Progenitor cell of endocrine pancreas (in vitro differentiated cells): ENCODE data around the gene GMDS. TPM values are rescaled to one million over a fixed set of nuclear protein-coding genes. Genes with fewer than 3 reads are reported as not detected.

ENCODE experiments used
- DNase-seq: peaks from one replicate; pipeline ENCODE4 v3.0.0; 2021; ENCODE audit warnings: low spot score; ENCODE audit not compliant: unreplicated experiment
- H3K27ac Mint-ChIP-seq: 2 replicates; pipeline ENCODE4 v1.8.0; 2021; ENCODE audit warnings: mild to moderate bottlenecking, moderate library complexity, mixed read lengths
- H3K27me3 Mint-ChIP-seq: 2 replicates; pipeline ENCODE4 v1.8.0; 2021; ENCODE audit warnings: mixed read lengths
- H3K36me3 Mint-ChIP-seq: 2 replicates; pipeline ENCODE4 v1.8.0; 2022; ENCODE audit warnings: mixed read lengths; ENCODE audit not compliant: insufficient read depth
- H3K4me1 Mint-ChIP-seq: 2 replicates; pipeline ENCODE4 v1.8.0; 2021; ENCODE audit warnings: low read depth, mixed read lengths
- H3K4me3 Mint-ChIP-seq: 2 replicates; pipeline ENCODE4 v1.8.0; 2021; ENCODE audit warnings: low read depth, mild to moderate bottlenecking, moderate library complexity, mixed read lengths
- H3K9me3 Mint-ChIP-seq: 2 replicates; pipeline ENCODE4 v1.8.0; 2021; ENCODE audit warnings: low read depth, mixed read lengths
- CTCF ChIP-seq: fragments of 200-600 bp; sonication (generic); IDR thresholded peaks from one replicate; pipeline ENCODE4 v1.5.0; 2021; ENCODE audit warnings: antibody characterized with exemption, mild to moderate bottlenecking; ENCODE audit not compliant: unreplicated experiment
- total RNA-seq: library from RNA; stranded (reverse); gene quantifications from 2 replicates; pipeline ENCODE4 v1.2.1, GENCODE V29; 2021

GMDS gene
- total RNA-seq, 1 donor from 2014 or later = 17.2 TPM

- H3K27me3 Mint-ChIP-seq = no peaks in the 10 kb centered on the region
- TF ChIP-seq CTCF = no peak
- DNase-seq = no peak
- H3K27ac Mint-ChIP-seq = no peak overlapping the region
- H3K4me3 Mint-ChIP-seq = no peak overlapping the region
- peaks cover 7% of the 10 kb centered on the region for H3K4me1 Mint-ChIP-seq
- H3K36me3 Mint-ChIP-seq = no peaks in the 10 kb centered on the region
- no peaks in the 10 kb centered on the region for H3K9me3 Mint-ChIP-seq
These were observed 474.3 kb downstream of the GMDS start for GRCh38 chr6:1770968-1771723.

- H3K27ac Mint-ChIP-seq = no peak overlapping the region
- no peak overlapping the region for H3K4me3 Mint-ChIP-seq
- no peak for TF ChIP-seq CTCF
- no peaks in the 10 kb centered on the region for H3K9me3 Mint-ChIP-seq
- H3K27me3 Mint-ChIP-seq = no peaks in the 10 kb centered on the region
- DNase-seq = no peak
- no peaks in the 10 kb centered on the region for H3K36me3 Mint-ChIP-seq
- peaks cover 7% of the 10 kb centered on the region for H3K4me1 Mint-ChIP-seq
These were observed 475.0 kb downstream of the GMDS start for GRCh38 chr6:1770435-1770843.

- H3K9me3 Mint-ChIP-seq = no peaks in the 10 kb centered on the region
- DNase-seq = no peak
- no peak for TF ChIP-seq CTCF
- no peak overlapping the region for H3K27ac Mint-ChIP-seq
- no peak overlapping the region for H3K4me3 Mint-ChIP-seq
- peaks cover 16% of the 10 kb centered on the region for H3K4me1 Mint-ChIP-seq
- no peaks in the 10 kb centered on the region for H3K27me3 Mint-ChIP-seq
- H3K36me3 Mint-ChIP-seq = no peaks in the 10 kb centered on the region
These were observed 477.7 kb downstream of the GMDS start for GRCh38 chr6:1767481-1768246.

GRCh38 chr6:1766654-1767053, 478.8 kb downstream of the GMDS start:
- H3K36me3 Mint-ChIP-seq = no peaks in the 10 kb centered on the region
- DNase-seq = no peak
- no peak for TF ChIP-seq CTCF
- H3K4me3 Mint-ChIP-seq = no peak overlapping the region
- no peak overlapping the region for H3K27ac Mint-ChIP-seq
- no peaks in the 10 kb centered on the region for H3K27me3 Mint-ChIP-seq
- no peaks in the 10 kb centered on the region for H3K9me3 Mint-ChIP-seq
- peaks cover 21% of the 10 kb centered on the region for H3K4me1 Mint-ChIP-seq

GRCh38 chr6:1765160-1765903, 480.1 kb downstream of the GMDS start:
- no peaks in the 10 kb centered on the region for H3K27me3 Mint-ChIP-seq
- no peak for DNase-seq
- peaks cover 30% of the 10 kb centered on the region for H3K4me1 Mint-ChIP-seq
- H3K27ac Mint-ChIP-seq = no peak overlapping the region
- no peaks in the 10 kb centered on the region for H3K9me3 Mint-ChIP-seq
- TF ChIP-seq CTCF = no peak
- no peaks in the 10 kb centered on the region for H3K36me3 Mint-ChIP-seq
- H3K4me3 Mint-ChIP-seq = no peak overlapping the region
